GM19395 (cell line): ENCODE data around the gene MRPL30.
"Not testable (repeated sequence)": the region's sequence is repeated elsewhere in the genome, so short reads cannot be mapped to it uniquely, and the experiment has no call there.

Experiments
- ATAC-seq: cut with Tn5 transposase; IDR thresholded peaks from one replicate; pipeline ENCODE4 v1.9.1; 2021; ENCODE audit warnings: mild to moderate bottlenecking, moderate library complexity; ENCODE audit not compliant: unreplicated experiment

MRPL30 gene

DNA sequence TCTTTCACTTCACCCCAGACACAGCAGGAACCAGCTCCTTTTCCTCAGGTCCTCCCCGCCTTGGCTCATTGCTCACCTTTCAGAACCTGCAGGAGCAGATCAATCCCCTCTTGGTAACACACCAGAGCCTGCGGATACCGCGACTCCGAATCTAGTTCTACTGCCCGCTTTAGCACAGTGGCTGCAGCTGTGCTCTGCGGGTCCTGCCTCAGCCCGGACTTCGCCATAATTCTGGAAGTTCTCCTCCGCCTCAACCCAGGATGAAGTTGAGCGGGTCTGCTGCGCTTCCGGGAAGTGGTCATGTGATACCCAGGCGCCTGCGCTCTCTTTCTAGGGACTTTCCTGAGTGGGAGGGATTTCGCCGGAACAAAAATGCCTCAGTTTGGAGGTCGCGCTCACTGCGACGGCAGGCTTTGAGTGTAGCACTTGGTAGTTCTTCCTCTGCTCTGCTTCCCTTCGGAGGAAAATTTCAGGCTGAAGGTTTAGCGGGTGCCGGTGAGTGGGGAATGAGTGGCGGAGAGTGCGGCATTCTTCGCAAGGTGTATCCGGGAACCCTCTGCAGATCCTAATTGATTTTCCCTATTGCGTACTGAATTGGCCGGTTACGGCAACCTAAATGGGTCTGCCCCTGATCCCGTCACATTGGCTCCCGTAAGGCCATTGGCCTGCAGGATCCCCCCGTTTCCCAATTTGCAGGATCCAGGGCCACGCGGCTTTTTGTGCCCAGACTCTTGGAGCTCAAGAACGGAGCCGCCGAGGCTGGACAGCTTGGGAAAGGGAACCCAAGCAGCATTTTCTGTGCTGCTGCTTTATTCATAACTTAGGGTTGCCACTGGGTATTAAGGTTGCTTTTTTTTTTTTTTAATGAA, at the start of gene MRPL30, which contains the start of gene MITD1:
MRPL30 (plus strand) TSS at position 430 of the 869 bp plus-strand sequence. CDS start 5,020 bp downstream, outside the sequence.
MITD1 (minus strand) TSS at position 304 of the 869 bp plus-strand sequence; CDS start at position 227, 77 bp downstream.
- peak; percentile 96 for ATAC-seq

DNA sequence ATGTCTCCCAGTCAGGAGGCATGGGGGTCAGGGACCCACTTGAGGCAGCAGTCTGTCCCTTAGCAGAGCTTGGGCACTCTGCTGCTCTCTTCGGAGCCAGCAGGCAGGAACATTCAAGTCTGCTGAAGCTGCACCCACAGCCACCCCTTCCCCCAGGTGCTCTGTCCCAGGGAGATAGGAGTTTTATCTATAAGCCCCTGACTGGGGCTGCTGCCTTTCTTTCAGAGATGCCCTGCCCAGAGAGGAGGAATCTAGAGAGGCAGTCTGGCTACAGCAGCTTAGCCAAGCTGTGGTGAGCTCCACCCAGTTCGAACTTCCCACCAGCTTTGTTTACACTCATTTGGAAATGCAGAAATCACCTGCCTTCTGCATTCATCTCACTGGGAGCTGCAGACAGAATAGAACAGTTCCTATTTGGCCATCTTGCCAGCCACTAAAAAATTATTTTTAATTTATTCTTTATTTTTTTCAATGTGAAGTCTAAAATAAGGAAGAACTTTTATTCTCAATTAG, 45.9 kb upstream of the MRPL30 start:
- not testable (repeated sequence) for ATAC-seq

DNA sequence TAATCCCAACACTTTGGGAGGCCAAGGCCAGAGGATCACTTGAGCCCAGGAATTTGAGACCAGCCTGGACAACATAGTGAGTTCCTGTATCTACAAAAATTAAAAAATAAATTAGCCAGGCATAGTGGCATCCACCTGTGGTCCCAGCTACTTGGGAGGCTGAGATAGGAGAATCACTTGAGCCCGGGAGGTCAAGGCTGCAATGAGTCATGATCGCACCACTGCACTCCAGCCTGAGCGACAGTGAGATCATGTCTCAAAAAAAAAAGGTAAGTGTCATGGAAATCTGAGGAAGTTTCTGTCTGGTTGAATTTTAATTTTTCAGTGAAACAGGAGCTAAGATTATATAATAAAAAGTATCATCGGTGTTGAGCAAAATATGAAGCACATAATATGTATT, 42.0 kb upstream of the MRPL30 start:
- no peak for ATAC-seq

DNA sequence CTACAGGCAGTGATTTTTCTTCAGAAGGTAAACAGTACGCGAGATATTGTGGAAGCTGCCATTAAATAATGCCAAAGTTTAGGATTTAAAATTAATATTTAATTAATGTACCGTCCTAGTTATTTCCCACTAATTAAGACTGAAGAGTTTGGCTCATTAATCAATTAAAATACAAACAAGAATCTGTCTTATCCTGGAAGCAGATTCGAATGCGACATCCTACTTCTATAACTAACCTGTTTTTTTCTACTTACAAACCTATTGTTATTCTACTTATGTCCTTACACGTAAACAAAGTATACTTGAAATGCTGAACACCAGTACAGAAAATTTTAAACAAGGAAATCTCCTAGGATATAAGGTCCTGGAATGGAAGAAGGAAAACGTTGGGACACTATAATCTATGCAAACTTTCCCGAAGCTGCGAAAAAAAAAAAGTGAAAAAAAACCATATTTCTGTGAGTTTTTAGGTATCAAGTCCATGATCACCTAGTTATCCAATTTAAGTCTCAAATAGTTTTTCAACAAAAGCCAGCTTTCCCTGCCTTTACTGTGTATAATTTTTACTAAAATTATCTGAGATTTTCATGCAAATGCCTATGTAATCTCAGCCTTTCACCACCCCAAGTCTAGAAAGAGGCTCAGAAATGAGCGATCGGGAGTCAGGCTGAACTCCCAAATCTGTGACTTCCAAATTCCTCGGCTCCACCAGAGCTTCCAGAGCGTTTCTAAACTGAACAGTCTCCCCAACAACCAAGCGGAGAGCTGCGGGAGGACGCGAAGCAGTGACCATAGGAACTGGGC, 40.7 kb upstream of the MRPL30 start:
- ATAC-seq: no peak

DNA sequence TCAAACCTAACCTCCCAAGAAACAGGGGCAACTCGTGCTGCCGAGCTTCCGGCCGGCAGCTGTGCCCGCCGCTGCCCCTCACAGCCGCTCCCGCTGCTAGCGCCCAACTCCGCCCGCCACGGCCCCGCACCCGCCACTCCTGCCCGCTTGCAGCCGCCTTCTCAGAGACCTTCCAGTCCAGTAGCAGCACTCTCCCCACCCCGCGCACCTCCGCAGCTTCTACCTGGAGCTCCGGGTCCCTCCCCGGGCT, 40.2 kb upstream of the MRPL30 start:
- ATAC-seq: peak; percentile 45

DNA sequence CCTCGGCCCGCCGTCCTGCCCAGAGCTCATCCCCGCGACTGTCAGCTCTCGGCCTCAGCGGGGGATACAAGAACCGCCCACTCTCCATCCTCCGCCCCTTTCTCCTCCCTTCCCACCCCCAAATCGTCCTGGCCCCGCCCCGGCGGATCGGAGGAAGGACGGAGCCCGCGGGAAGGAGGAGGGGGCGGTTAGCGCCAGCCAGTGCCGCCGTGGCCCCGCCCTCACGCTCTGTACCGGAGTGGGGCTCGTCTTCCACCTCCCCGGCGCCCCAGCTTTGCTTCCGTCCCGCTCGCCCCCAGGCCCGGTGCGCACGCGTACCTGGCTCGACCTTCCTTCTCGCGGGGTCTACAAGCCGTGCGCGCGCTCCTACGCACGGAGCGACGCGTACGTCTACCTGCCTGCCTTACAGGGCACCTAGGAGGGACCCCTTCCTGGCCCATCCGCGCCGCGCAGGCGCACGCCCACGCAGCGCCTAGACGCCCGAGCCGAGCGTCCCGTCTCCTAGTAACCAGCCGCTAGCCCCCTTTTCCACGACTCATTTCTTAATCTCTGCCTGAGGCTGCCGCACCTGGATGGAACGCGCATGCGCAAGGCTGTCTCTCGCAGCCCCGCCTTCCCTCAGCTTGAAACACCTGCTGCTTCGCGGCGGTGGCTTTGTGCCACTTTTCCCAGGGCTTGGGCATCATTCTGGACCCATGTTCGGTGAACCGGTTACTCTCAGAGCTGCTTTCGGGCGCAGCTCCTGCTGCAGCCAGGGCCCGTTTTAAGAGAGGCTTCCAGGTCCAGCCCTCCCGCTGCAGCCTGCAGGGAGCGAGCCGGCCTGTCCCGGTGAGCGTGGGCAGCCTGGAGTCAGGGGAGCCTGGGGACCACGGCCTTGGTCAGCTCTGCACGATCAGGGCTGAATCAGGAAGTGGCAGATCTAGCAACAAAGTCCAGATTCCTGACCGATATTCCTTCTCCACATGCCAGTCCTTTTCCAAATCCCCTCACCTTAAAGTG, 39.6 kb upstream of the MRPL30 start, which contains the start of gene C2orf15:
C2orf15 (plus strand) TSS at position 598 of the 999 bp plus-strand sequence. CDS start 8,852 bp downstream, outside the sequence.
- ATAC-seq: peak; percentile 86

DNA sequence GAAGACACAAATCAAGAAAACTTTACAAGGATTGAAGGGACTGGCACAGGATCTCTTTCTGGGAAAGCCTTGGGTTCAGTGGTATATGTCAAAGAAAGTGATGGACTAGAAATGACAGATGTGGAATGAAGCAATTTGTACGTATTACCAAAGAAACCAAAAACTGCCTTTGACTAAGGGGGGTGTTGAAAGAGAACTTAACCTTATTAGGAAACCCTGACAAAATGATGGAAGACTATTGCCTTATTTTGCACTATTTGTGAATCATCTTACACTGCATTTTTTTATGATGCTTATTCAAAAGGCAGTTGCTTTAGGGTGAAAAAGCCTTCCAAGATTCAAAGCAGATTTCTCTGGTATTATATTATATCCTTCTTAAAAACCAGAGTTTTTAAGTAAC, 30.3 kb upstream of the MRPL30 start:
- no peak for ATAC-seq

DNA sequence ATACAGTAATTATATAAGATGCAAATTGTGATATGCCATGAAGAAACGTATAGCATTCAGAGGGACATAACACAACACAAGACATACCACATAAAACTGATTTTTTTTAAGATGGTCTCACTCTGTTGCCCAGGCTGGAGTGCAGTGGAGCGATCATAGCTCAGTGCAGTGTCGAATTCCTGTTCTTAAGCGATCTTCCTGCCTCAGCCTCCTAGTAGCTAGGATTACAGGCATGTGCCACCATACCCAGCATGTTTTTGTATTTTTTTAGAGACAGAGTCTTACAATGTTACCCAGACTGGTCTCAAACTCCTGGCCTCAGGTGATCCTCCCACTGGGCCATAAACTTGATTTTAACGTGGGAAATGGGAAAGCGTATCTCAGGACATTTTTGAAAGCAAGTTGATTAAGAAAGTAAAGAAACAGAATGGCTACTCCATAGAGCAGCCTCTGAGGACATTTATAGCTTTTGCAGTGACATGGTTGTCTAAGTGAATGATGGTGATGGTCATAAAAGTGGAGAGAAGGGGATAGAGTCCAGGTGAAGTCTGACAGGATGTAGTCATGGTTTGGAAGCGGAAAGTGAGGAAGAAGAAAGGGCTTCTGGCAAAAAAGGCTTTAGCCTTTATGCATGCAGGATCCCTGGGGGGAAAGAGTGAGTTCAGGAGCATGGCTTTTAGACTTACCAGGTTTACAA, 28.6 kb upstream of the MRPL30 start:
- no peak for ATAC-seq

DNA sequence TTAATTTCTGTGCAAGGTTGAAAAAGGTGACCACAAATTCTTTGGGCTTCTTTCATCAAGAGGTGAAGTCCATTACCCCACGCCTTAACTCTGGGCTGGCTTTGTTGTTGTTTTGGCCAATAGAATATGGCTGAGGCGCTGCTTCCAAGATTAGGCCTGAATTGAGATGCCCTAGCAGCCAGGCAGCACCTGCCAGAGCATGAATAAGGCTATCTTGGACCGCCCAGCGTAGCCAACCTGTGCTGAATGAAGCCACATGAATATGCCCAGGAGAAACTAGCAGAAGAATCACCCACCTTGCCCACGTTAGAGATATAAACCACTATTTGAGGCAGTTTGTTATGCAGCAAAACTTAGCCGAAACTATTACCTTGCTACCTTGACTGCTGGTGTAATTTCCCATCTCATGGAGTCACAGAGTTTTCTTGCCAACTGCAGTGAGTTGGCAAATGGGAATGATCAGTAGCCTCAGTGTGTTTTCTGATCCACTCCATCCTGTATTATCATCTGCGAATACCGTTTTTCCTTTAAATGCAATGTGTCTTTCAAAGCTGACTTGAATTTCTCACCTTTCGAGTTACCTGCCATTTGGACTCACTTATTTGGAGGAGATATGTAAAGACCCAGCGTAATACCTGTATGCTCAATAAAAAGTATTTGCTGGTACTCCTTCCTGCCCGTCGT, 26.9 kb upstream of the MRPL30 start:
- no peak for ATAC-seq

DNA sequence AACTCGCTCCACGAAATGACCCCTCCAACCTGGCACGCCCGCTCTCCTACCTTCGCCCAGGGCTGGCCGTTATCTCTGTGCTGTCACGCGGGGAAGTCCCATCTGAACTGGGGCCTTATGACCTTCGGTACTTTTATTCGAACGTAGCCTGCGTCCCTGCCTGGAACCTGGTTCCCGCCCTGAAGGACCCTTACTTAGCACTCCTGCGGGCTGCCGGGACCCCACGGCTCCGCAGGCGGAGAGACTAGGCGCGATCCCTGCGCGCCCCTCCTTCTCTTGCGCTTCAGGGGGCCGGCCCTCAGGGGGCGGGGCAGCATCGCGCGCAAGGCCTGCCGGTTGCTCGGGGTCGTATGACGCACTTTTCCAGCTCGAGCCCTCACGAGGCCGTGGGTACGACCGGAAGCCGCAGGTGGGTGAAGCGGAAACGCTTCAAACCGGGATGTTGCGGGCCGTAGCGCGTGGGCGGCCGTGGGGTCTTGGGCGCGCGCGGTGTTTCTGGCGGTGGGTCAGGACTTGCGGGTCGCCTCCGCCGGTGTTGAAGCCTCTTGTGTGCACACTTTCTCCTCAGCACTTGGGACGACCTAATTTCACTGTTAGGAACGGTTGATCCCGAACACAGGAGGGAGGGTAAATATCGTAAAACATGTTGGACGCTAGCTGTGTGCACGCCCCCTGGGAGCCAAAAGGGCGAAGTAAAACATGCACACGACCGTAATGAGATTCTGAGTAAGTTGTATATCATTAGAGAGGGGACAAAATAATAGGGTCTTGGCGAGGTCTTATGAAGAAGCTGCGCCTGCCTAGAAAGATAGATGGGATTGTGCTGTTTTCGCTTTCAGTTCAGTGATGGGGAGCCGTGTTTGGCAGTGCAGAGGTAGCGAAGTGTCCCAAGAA, 26.1 kb upstream of the MRPL30 start, which contains the start of the genes LIPT1 and TSGA10:
LIPT1 (plus strand) TSS at position 325 of the 894 bp plus-strand sequence. CDS start 6,991 bp downstream, outside the sequence.
TSGA10 (minus strand) TSS at position 300 of the 894 bp plus-strand sequence. CDS start 45,503 bp downstream, outside the sequence.
- ATAC-seq: peak; percentile 96

DNA sequence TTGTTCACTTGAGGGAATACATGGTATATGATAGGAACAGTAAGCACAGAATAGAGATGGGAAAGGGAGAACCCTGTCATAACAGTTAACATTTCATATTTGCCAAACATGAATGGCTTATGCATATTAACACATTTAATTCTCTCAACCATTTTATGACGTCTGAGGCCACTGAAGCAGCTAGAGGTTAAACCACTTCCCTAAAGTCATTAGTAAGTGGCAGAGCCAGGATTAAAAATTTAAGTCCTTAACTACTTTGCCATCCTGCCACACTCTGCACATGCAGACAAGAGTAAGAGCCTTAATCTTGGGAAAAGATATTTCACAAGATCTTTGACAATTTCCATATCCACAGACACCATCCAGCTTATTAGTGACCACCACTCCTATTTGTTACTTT, 24.1 kb upstream of the MRPL30 start:
- no peak for ATAC-seq

DNA sequence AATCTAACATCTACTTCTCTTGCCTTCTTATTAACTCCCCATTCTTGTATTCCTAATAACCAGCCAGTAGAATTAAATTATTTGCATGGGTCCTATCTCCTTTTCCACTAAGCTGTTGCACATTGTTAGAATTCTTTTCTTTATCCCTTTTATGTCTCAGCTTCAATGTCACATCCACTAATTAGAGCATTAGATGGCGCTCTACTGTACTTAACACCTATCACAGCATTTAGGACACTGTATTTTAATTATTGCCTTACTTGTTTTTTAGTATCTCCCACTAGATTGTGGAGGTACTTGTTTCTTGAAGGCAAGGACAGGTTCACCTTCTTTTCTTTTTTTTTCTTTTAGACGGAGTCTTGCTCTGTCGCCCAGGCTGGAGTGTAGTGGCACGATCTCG, 22.4 kb upstream of the MRPL30 start:
- ATAC-seq: no peak

DNA sequence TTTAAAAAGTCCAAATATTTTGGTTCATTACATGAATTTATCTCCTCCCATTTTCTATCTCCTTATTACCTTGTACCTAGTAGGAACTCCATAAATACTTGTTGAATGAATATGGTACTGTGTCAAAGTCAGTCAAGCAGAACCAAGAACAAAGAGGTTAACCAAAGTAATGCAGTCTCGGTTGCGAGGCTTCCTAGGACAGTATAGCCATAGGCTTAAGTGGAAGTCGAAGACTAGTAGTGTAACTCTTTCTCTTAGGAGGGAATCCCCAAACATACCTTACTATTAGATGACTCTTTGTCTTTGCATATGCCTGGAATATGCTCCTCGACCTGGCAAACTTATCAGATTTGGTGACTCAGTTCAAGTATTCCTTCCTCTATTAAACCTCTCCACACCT, 21.4 kb upstream of the MRPL30 start:
- ATAC-seq: no peak

DNA sequence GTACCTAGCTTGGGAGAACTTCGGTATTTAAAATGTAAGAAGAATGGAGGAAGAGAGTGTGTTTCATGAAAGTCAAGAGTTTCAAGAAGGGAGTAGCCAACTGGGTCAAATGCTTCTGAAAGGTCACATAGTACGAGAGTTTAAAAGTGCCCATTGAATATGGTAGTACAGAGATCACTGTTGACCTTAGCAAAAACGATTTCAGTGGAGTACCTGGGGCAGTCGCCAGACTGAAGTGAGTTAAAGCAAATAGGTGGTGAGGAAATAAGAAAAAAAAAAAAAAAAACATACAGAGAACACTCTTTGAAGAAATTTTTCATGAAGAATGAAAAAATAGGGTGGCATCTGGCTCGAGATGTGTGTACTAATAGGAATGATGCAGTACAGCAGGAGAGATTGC, 14.8 kb upstream of the MRPL30 start:
- no peak for ATAC-seq

DNA sequence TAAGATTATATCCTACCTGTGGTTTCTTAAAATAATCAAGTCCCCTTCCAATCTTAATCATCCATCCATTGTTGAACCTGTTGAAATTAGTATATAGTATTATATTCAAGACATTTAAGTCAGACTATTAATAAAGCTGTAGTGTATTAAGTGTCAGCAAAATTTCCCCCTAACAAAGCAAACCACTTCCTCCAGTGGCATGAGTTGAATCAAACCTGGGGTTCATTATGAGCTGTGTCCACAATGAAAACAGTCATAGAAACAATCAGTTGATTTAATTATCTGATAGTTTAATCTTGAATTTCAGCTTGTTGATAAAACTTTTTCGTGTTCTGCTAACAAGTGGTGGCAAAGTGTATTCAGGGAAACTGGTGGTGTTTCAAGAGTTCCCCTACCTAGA, 11.4 kb upstream of the MRPL30 start:
- no peak for ATAC-seq

DNA sequence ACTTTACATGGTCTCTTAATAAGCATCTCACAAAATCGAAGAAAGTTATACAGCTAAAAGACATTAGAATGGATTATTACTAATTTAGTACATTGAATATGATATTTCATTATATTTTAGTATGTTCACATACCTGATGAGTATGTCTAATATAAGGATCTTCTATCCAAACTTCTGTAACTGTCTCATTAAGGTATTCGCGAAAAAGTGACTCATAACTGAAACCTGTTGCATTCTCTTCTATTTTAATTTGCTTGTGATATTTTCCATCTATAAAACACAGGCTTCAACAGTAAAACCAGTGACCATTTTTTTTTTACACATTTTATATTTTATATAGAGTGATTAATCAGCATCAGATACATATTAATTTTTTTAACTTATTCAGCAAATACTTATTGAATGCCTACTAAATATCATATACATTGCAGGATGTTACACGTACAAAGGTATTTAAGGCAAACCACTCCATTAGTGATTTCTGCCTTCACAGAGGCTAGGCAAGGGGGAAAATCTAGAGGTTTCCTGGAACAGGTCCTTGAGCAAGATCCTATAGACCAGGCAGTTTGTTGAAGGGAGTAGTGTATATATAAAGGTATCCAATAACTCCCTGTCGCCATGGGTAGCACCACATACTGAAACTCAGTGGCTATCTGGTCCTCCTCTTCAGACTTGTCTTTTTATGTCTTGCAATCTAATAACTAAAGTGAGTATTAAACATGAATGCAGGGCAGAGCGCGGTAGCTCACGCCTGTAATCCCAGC, 9.4 kb upstream of the MRPL30 start:
- no peak for ATAC-seq

DNA sequence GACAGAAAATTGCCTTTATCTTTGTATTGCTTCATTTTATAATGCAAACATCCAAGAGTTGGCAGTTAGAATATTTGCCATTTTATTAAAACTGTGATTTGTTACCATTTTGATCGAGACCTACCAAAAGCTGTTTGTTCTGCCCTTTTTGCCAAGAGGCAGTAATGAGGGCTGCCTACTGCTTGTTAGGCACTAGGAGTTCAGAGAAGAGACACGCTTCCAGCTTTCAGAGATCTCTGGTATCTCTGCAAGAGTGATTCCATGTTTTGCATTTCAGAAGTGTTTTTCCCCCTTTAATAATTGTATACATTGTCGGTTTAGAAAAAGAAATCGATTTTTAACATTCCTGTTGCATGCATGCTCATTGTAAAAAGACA, 628 bp downstream of the MRPL30 start:
- ATAC-seq: no peak
